WI38 (cell line): Measurements from ENCODE around the gene FBXW9.

Source experiments
- H3K4me3 ChIP-seq: 2 replicates; pipeline ENCODE4 v1.5.1; 2011; ENCODE audit warnings: low read depth, mild to moderate bottlenecking, control low read depth, low read length
- CTCF ChIP-seq: IDR thresholded peaks from 2 replicates; pipeline ENCODE4 v1.5.1; 2012; ENCODE audit warnings: low read depth, mild to moderate bottlenecking, control low read depth, low read length

The FBXW9 gene

GRCh38 chr19:12695997-12696365 is 450 bp downstream of the FBXW9 start:
- H3K4me3 ChIP-seq, result peak overlapping the region; percentile 87
- TF ChIP-seq CTCF, result no peak

- TF ChIP-seq CTCF, result no peak
- H3K4me3 ChIP-seq, result peak overlapping the region; percentile 87
Measured at GRCh38 chr19:12695514-12695913, 917 bp downstream of the FBXW9 start.

- no peak for TF ChIP-seq CTCF
- H3K4me3 ChIP-seq, result no peak overlapping the region
Measured at GRCh38 chr19:12695096-12695495, 1.3 kb downstream of the FBXW9 start.

GRCh38 chr19:12694641-12695040 is 1.8 kb downstream of the FBXW9 start:
- TF ChIP-seq CTCF, result no peak
- no peak overlapping the region for H3K4me3 ChIP-seq

- no peak for TF ChIP-seq CTCF
- H3K4me3 ChIP-seq, result no peak overlapping the region
Measured at GRCh38 chr19:12692960-12693359, 3.5 kb downstream of the FBXW9 start.

GRCh38 chr19:12689581-12690216 is 6.7 kb downstream of the FBXW9 start:
- no peak overlapping the region for H3K4me3 ChIP-seq
- TF ChIP-seq CTCF, result no peak

- no peak overlapping the region for H3K4me3 ChIP-seq
- no peak for TF ChIP-seq CTCF
Measured at GRCh38 chr19:12689012-12689411, 7.4 kb downstream of the FBXW9 start.
